SKM-1 (cell line): ENCODE measurements around the gene LDLRAD4.

ENCODE experiments used
- DNase-seq: peaks from one replicate; lab custom pipeline; 2025; ENCODE audit not compliant: unreplicated experiment; lab: John Stamatoyannopoulos, UW

The LDLRAD4 gene

GRCh38 chr18:13440277-13441248 lies 222.0 kb downstream of the LDLRAD4 start:
- DNase-seq: no peak

- DNase-seq: no peak
Measured at GRCh38 chr18:13441736-13442135, 223.2 kb downstream of the LDLRAD4 start.

GRCh38 chr18:13442451-13442850 lies 223.9 kb downstream of the LDLRAD4 start:
- DNase-seq: no peak

GRCh38 chr18:13443552-13443951 lies 225.0 kb downstream of the LDLRAD4 start:
- no peak for DNase-seq

- DNase-seq: no peak
Measured at GRCh38 chr18:13444430-13445240, 226.1 kb downstream of the LDLRAD4 start.

- DNase-seq: no peak
Measured at GRCh38 chr18:13445241-13445897, 226.8 kb downstream of the LDLRAD4 start.

- no peak for DNase-seq
Measured at GRCh38 chr18:13446024-13446423, 227.5 kb downstream of the LDLRAD4 start.

- DNase-seq: no peak
Measured at GRCh38 chr18:13446610-13447461, 228.3 kb downstream of the LDLRAD4 start.

- DNase-seq: no peak
Measured at GRCh38 chr18:13447621-13448334, 229.2 kb downstream of the LDLRAD4 start.

- no peak for DNase-seq
Measured at GRCh38 chr18:13448335-13448795, 229.8 kb downstream of the LDLRAD4 start.

- DNase-seq: no peak
Measured at GRCh38 chr18:13449651-13450050, 231.1 kb downstream of the LDLRAD4 start.

- peak; percentile 24 for DNase-seq
Measured at GRCh38 chr18:13450289-13451212, 232.0 kb downstream of the LDLRAD4 start.

- no peak for DNase-seq
Measured at GRCh38 chr18:13451213-13451540, 232.6 kb downstream of the LDLRAD4 start.

- peak; percentile 66 for DNase-seq
Measured at GRCh38 chr18:13451661-13452387, 233.3 kb downstream of the LDLRAD4 start.

- no peak for DNase-seq
Measured at GRCh38 chr18:13452388-13452811, 233.8 kb downstream of the LDLRAD4 start.

GRCh38 chr18:13452871-13453680 lies 234.5 kb downstream of the LDLRAD4 start:
- DNase-seq: no peak

- no peak for DNase-seq
Measured at GRCh38 chr18:13453714-13454113, 235.2 kb downstream of the LDLRAD4 start.
